Dendritic cell treated with granulocyte-macrophage colony-stimulating factor and Interleukin-4, amounts not matched to agents 40 ng/mL and 50 ng/mL, for 4 days (primary cell): Measurements from ENCODE around the gene VEGFB.

ENCODE experiments used
- H3K27ac Mint-ChIP-seq: one replicate; pipeline ENCODE4 v1.8.0; 2022; ENCODE audit warnings: mild to moderate bottlenecking, mixed read lengths
- H3K27me3 Mint-ChIP-seq: one replicate; pipeline ENCODE4 v1.8.0; 2022; ENCODE audit warnings: mild to moderate bottlenecking, mixed read lengths
- H3K36me3 Mint-ChIP-seq: one replicate; pipeline ENCODE4 v1.8.0; 2022; ENCODE audit warnings: low read depth, mixed read lengths
- H3K4me1 Mint-ChIP-seq: one replicate; pipeline ENCODE4 v1.8.0; 2022; ENCODE audit warnings: low read depth, mixed read lengths
- H3K4me3 Mint-ChIP-seq: one replicate; pipeline ENCODE4 v1.8.0; 2022; ENCODE audit warnings: mild to moderate bottlenecking, moderate library complexity, mixed read lengths
- H3K9me3 Mint-ChIP-seq: one replicate; pipeline ENCODE4 v1.8.0; 2022; ENCODE audit warnings: mixed read lengths
- intact Hi-C: fragments of 100-400 bp; cut with micrococcal nuclease; formaldehyde crosslinking; loops from one replicate; pipeline ENCODE4 v1.15.0; 2022

Gene VEGFB

GRCh38 chr11:64260147-64260708, 25.8 kb downstream of the VEGFB start:
- no peak overlapping the region for H3K4me3 Mint-ChIP-seq
- H3K4me1 Mint-ChIP-seq: peaks cover 11% of the 10 kb centered on the region
- intact Hi-C loops: no loop called here
- H3K9me3 Mint-ChIP-seq: no peaks in the 10 kb centered on the region
- H3K36me3 Mint-ChIP-seq: peaks cover 100% of the 10 kb centered on the region
- H3K27me3 Mint-ChIP-seq: no peaks in the 10 kb centered on the region
- H3K27ac Mint-ChIP-seq: no peak overlapping the region

GRCh38 chr11:64261556-64262080, 27.2 kb downstream of the VEGFB start:
- no peaks in the 10 kb centered on the region for H3K9me3 Mint-ChIP-seq
- H3K4me3 Mint-ChIP-seq: no peak overlapping the region
- peaks cover 25% of the 10 kb centered on the region for H3K4me1 Mint-ChIP-seq
- H3K36me3 Mint-ChIP-seq: peaks cover 100% of the 10 kb centered on the region
- intact Hi-C loops: no loop called here
- H3K27ac Mint-ChIP-seq: no peak overlapping the region
- H3K27me3 Mint-ChIP-seq: no peaks in the 10 kb centered on the region

- Mint-ChIP-seq H3K4me1 (peaks cover 34% of the 10 kb centered on the region), H3K9me3 (no peaks in the 10 kb centered on the region), H3K27me3 (no peaks in the 10 kb centered on the region), H3K27ac (no peak overlapping the region), H3K36me3 (peaks cover 100% of the 10 kb centered on the region), H3K4me3 (no peak overlapping the region)
- intact Hi-C loops: no loop called here
These were observed 28.1 kb downstream of the VEGFB start for GRCh38 chr11:64262271-64263002.

- Mint-ChIP-seq H3K27me3 (no peaks in the 10 kb centered on the region), H3K9me3 (no peaks in the 10 kb centered on the region), H3K36me3 (peaks cover 100% of the 10 kb centered on the region), H3K4me3 (no peak overlapping the region), H3K4me1 (peaks cover 42% of the 10 kb centered on the region), H3K27ac (no peak overlapping the region)
- intact Hi-C loops: no loop called here
These were observed 28.9 kb downstream of the VEGFB start for GRCh38 chr11:64263021-64263946.

- intact Hi-C loops: no loop called here
- Mint-ChIP-seq H3K9me3 (no peaks in the 10 kb centered on the region), H3K4me3 (no peak overlapping the region), H3K4me1 (peaks cover 49% of the 10 kb centered on the region), H3K27me3 (no peaks in the 10 kb centered on the region), H3K27ac (no peak overlapping the region), H3K36me3 (peaks cover 100% of the 10 kb centered on the region)
These were observed 29.5 kb downstream of the VEGFB start for GRCh38 chr11:64263947-64264317.

- Mint-ChIP-seq H3K27ac (no peak overlapping the region), H3K27me3 (no peaks in the 10 kb centered on the region), H3K36me3 (peaks cover 98% of the 10 kb centered on the region), H3K4me1 (peaks cover 48% of the 10 kb centered on the region), H3K9me3 (no peaks in the 10 kb centered on the region), H3K4me3 (no peak overlapping the region)
- intact Hi-C loops: no loop called here
These were observed 30.0 kb downstream of the VEGFB start for GRCh38 chr11:64264371-64264852.

- Mint-ChIP-seq H3K27me3 (no peaks in the 10 kb centered on the region), H3K4me1 (peaks cover 42% of the 10 kb centered on the region), H3K9me3 (no peaks in the 10 kb centered on the region), H3K4me3 (no peak overlapping the region), H3K27ac (no peak overlapping the region), H3K36me3 (peaks cover 94% of the 10 kb centered on the region)
- intact Hi-C loops: no loop called here
These were observed 31.1 kb downstream of the VEGFB start for GRCh38 chr11:64265176-64266160.

GRCh38 chr11:64266339-64266738, 32.0 kb downstream of the VEGFB start:
- intact Hi-C loops: no loop called here
- H3K27ac Mint-ChIP-seq: no peak overlapping the region
- no peaks in the 10 kb centered on the region for H3K27me3 Mint-ChIP-seq
- peaks cover 42% of the 10 kb centered on the region for H3K4me1 Mint-ChIP-seq
- H3K4me3 Mint-ChIP-seq: no peak overlapping the region
- no peaks in the 10 kb centered on the region for H3K9me3 Mint-ChIP-seq
- peaks cover 90% of the 10 kb centered on the region for H3K36me3 Mint-ChIP-seq

GRCh38 chr11:64267207-64267945, 33.0 kb downstream of the VEGFB start:
- intact Hi-C loops: no loop called here
- Mint-ChIP-seq H3K4me1 (peaks cover 50% of the 10 kb centered on the region), H3K4me3 (peak overlapping the region; percentile 98), H3K9me3 (no peaks in the 10 kb centered on the region), H3K36me3 (peaks cover 86% of the 10 kb centered on the region), H3K27me3 (no peaks in the 10 kb centered on the region), H3K27ac (peak overlapping the region; percentile 91)

- H3K9me3 Mint-ChIP-seq: no peaks in the 10 kb centered on the region
- H3K4me3 Mint-ChIP-seq: peak overlapping the region; percentile 98
- intact Hi-C loops: loop anchor here (2.0 kb wide), 2 partner anchors 15 to 61 kb away; partner anchors contain the start of gene FERMT3
These were observed 33.9 kb downstream of the VEGFB start for GRCh38 chr11:64268025-64268892.

GRCh38 chr11:64268893-64269539, 34.6 kb downstream of the VEGFB start:
- Mint-ChIP-seq H3K9me3 (no peaks in the 10 kb centered on the region), H3K36me3 (peaks cover 75% of the 10 kb centered on the region), H3K4me1 (peaks cover 53% of the 10 kb centered on the region), H3K27me3 (no peaks in the 10 kb centered on the region), H3K27ac (peak overlapping the region; percentile 91), H3K4me3 (peak overlapping the region; percentile 98)
- intact Hi-C loops: loop anchor here (2.0 kb wide), 2 partner anchors 16 to 62 kb away; partner anchors contain the start of gene FERMT3

More at GRCh38 chr11:64268025-64268892, 33.9 kb downstream of the VEGFB start:
- no peaks in the 10 kb centered on the region for H3K27me3 Mint-ChIP-seq
- peak overlapping the region; percentile 91 for H3K27ac Mint-ChIP-seq
- peaks cover 77% of the 10 kb centered on the region for H3K36me3 Mint-ChIP-seq
- peaks cover 53% of the 10 kb centered on the region for H3K4me1 Mint-ChIP-seq
